HG02973 (cell line): ENCODE data around the gene GART.
A peak's percentile ranks its signal among the peaks of the same experiment; 100 is the strongest.
"Not testable (repeated sequence)": the region's sequence is repeated elsewhere in the genome, so short reads cannot be mapped to it uniquely, and the experiment has no call there.

ENCODE experiments used
- ATAC-seq: cut with Tn5 transposase; IDR thresholded peaks from one replicate; pipeline ENCODE4 v1.9.1; 2021; ENCODE audit warnings: moderate library complexity; ENCODE audit not compliant: unreplicated experiment

Gene GART

GRCh38 chr21:33541756-33542639 lies at the start of gene GART:
TSS of gene GART (minus strand) at chr21:33542117. CDS start at chr21:33539315, 2,802 bp downstream.
- ATAC-seq: peak; percentile 46

DNA sequence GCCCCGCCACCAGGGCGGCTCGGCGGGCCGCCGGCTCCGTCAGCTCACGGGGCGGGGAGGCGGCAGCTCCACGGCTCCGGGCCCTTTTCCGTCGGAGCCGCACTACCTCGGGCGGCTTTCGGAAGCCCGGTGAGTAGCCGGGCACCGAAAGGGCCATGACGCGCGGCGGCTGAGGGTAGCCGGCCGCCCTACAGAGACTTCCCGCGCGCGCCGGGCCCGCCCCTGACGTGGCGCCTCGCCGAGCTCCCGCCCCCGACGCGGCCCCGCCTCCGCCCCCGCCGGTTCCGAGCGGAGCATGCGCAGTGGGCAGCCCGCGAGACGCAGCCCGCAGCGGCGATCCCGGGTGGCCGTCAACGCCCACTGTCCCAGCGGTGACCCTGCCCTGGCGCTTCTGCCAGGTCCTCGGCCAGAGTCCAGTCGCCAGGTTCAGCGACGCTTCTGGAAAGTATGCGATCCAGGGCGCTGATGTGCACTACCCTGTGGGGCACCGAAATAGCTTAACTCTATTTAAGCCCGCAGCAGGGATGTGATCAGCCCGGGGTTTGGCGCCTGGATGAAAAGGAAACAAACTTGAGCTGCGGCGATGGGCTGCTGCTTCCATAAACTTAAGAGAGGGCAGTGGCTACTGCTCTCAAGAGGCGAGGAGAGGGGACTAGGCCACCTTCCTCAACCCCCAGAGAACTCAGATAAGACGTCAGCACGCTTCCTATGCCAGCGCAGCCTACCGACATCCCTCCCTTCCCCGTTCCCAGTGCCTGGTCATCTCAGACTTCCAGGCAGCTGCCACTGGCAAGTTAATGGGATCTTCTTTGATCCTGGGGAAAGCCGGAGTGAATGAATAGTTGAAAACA lies 46.8 kb upstream of the GART start, which contains the start of gene DONSON:
Gene DONSON, minus strand, starts transcription at position 200 of the 851 bp plus-strand sequence. Its CDS starts 43 bp downstream, at position 157.
- peak; percentile 82 for ATAC-seq

- ATAC-seq: peak; percentile 42
Measured at GRCh38 chr21:33587792-33588484, 46.0 kb upstream of the GART start.

GRCh38 chr21:33586927-33587326 lies 45.0 kb upstream of the GART start:
- no peak for ATAC-seq

DNA sequence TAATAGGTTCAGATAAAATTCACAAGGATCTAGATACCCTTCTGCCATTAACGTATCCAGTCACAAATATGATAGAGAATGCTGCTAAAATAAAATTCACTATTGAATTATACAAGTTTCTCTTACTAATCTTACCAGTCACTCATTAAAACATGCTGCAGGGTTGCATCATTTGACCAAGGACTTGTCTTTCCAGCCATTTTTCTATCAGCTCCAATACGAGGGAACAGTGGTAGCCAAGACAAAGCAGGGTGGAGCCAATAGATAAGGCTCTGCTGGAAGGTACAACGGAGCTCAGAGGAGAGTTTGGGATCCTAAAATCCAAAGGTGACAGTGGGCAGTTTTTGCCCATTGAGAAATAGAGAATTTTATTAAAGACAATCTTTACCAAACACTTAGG lies 42.5 kb upstream of the GART start:
- ATAC-seq: no peak

- no peak for ATAC-seq
Measured at GRCh38 chr21:33578959-33579542, 37.1 kb upstream of the GART start.

- no peak for ATAC-seq
Measured at GRCh38 chr21:33578214-33578613, 36.3 kb upstream of the GART start.

DNA sequence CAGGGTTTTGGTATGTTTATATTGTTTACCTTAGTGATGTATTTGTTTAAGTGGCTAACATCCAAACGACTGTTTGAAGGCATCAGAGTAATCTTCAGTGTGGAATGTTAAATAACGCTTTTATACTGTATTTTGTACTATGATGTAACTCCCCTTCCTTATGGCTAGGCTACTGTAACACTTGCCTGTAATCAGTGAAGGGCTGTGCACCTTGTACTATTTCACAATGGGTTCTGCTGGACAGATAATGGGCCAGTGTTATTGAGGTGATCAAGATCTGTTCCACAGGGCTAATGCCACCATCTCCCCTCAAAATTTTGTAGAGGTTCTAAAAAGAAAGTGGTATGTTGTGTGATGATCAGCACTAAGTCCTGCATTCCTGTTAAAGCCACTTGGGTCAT lies 34.8 kb upstream of the GART start:
- ATAC-seq: not testable (repeated sequence)

- ATAC-seq: no peak
Measured at GRCh38 chr21:33572350-33572749, 30.4 kb upstream of the GART start.

- ATAC-seq: no peak
Measured at GRCh38 chr21:33569991-33570390, 28.1 kb upstream of the GART start.

GRCh38 chr21:33568448-33568847 lies 26.5 kb upstream of the GART start:
- ATAC-seq: no peak

GRCh38 chr21:33567914-33568313 lies 26.0 kb upstream of the GART start:
- no peak for ATAC-seq

- no peak for ATAC-seq
Measured at GRCh38 chr21:33566514-33566913, 24.6 kb upstream of the GART start.

DNA sequence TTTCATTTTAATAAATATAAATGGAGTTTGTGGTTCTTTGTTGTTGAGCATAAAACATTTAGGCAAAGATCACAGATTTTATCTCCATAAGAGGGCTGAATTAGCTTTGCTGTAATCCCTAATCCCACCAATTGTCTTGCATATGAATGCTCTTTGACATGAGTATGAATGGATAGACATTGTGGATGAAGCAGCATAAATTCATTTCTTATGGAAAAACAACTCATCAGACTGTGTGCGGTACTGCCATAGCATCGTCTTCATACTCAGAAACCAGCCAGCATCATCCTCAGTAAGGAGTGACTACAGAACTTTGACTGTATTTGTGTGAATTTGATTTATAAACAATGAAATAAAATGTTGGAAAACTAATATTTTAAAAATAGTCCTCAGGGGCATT lies 20.5 kb upstream of the GART start:
- no peak for ATAC-seq

- ATAC-seq: no peak
Measured at GRCh38 chr21:33561373-33561772, 19.5 kb upstream of the GART start.

DNA sequence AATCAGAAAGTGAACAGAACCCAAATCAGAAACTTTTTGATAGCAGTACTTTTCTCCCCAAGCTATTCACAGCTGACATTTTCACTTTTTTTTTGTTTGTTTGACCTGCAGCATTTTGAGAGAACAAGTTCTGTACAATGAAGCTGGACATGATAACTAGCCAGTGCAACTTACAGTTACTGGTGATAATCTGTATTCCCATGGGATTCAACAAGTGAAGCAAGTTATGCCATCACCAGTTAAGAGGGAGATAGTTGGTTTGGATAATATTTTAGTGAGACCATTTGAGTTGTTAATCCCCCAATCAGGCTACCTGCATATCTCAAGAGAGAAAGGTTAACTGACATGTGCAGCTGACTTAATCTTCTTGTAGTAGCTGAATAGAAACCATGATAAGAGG lies 19.0 kb upstream of the GART start:
- no peak for ATAC-seq

DNA sequence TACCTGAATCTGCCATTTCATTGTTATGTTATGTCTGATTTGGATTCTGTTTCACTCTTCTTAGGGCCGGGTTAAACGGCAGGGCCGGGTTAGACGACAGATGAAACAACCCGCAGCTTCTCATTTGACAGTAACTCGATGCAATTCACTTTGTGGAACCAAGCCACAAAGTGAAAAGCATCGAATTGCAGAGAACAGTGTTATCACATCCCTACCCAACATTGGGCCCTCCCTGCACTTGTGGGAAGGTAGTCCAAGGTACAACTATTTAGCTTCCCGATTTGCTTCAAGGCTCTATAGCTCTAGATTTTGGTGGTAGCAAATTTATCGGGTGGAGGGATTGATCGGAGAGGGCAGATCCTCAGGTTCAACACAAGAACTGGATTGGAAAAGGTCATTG lies 17.9 kb upstream of the GART start:
- no peak for ATAC-seq

GRCh38 chr21:33558777-33559421 lies 17.0 kb upstream of the GART start:
- ATAC-seq: no peak

- ATAC-seq: no peak
Measured at GRCh38 chr21:33557447-33557846, 15.5 kb upstream of the GART start.

DNA sequence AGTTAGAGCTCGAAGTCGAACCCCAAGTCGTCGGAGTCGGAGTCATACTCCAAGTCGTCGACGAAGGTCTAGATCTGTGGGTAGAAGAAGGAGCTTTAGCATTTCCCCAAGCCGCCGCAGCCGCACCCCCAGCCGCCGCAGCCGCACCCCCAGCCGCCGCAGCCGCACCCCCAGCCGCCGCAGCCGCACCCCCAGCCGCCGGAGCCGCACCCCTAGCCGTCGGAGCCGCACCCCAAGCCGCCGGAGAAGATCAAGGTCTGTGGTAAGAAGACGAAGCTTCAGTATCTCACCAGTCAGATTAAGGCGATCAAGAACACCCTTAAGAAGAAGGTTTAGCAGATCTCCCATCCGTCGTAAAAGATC lies 13.0 kb upstream of the GART start:
- no peak for ATAC-seq
